Body of pancreas (tissue), 4 donors: ENCODE data around the gene HSF4.

ENCODE experiments used
- POLR2A ChIP-seq, 3 donors: fragments of 450-650 bp; IDR thresholded peaks; one replicate each; pipeline ENCODE4 v1.6.1; 2016; ENCODE audit warnings: antibody characterized with exemption in 3 of 3, mild to moderate bottlenecking in 2 of 3
- TF ChIP-seq, protein P1 (sequence below), 7 experiments: fragments of 450-650 bp in 4 of 7; fragments of 200-600 bp in 3 of 7; sonication (generic) in 3 of 7; IDR thresholded peaks; one replicate each; pipeline ENCODE4 v1.5.1; 2016 to 2019; ENCODE audit warnings: antibody characterized with exemption in 7 of 7

DNA sequence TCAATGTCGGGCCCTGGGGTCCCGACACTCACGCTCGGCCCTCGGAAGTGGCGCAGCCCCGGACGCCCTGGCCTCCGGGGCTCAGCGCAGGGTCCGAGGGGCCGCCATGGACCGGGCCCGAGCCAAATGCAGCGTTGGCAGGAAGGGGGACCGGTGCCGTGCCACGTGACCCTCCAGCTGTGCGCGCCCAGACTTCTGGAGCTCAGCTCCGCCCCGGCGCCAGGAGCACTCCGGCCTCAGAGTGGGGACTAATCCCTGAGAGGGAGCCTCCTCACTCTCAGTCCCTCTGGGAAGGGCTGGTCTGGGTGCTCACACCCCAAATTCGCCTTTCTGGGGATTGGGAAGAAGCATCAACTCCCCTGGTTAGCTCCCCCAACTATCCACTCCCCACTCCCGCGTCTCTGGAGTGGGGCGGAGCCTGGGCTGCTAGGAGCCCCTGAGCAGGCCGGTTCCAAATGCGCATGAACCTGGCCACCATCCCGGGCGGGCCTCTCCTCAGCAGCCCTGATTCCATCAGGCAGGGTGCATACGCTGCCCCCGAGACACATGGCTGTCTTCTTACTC lies 13.6 kb upstream of the HSF4 start, which contains the start of gene B3GNT9:
- TF ChIP-seq, protein P1, sequence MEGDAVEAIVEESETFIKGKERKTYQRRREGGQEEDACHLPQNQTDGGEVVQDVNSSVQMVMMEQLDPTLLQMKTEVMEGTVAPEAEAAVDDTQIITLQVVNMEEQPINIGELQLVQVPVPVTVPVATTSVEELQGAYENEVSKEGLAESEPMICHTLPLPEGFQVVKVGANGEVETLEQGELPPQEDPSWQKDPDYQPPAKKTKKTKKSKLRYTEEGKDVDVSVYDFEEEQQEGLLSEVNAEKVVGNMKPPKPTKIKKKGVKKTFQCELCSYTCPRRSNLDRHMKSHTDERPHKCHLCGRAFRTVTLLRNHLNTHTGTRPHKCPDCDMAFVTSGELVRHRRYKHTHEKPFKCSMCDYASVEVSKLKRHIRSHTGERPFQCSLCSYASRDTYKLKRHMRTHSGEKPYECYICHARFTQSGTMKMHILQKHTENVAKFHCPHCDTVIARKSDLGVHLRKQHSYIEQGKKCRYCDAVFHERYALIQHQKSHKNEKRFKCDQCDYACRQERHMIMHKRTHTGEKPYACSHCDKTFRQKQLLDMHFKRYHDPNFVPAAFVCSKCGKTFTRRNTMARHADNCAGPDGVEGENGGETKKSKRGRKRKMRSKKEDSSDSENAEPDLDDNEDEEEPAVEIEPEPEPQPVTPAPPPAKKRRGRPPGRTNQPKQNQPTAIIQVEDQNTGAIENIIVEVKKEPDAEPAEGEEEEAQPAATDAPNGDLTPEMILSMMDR (IDR thresholded peaks at IDR 0.05): no peak
- peak in 1 of 3 donors; percentile 12 for TF ChIP-seq POLR2A (IDR thresholded peaks at IDR 0.05)
